Stimulated activated CD4-positive, alpha-beta T cell treated with anti-CD3 and anti-CD28 coated beads, Interleukin-4, amount 100 ng/mL, for 24 hours (primary cell): ENCODE results near the gene SCNN1B.
"Not testable (repeated sequence)": the region's sequence is repeated elsewhere in the genome, so short reads cannot be mapped to it uniquely, and the experiment has no call there.

ENCODE experiments used
- DNase-seq: peaks from one replicate; pipeline ENCODE4 v3.0.0-alpha.2; 2020

SCNN1B gene

GRCh38 chr16:23355106-23355670 is 53.1 kb downstream of the SCNN1B start:
- no peak for DNase-seq

- DNase-seq, result no peak
Measured at GRCh38 chr16:23356941-23357340, 54.8 kb downstream of the SCNN1B start.

GRCh38 chr16:23357761-23358290 is 55.7 kb downstream of the SCNN1B start:
- no peak for DNase-seq

GRCh38 chr16:23359092-23359760 is 57.1 kb downstream of the SCNN1B start:
- no peak for DNase-seq

- DNase-seq, result no peak
Measured at GRCh38 chr16:23362460-23363317, 60.6 kb downstream of the SCNN1B start.

- no peak for DNase-seq
Measured at GRCh38 chr16:23365602-23366240, 63.6 kb downstream of the SCNN1B start.

- DNase-seq, result not testable (repeated sequence)
Measured at GRCh38 chr16:23366341-23366740, 64.2 kb downstream of the SCNN1B start.

GRCh38 chr16:23367564-23367963 is 65.5 kb downstream of the SCNN1B start:
- no peak for DNase-seq

- DNase-seq, result no peak
Measured at GRCh38 chr16:23367988-23368387, 65.9 kb downstream of the SCNN1B start.

- DNase-seq, result no peak
Measured at GRCh38 chr16:23368469-23368868, 66.4 kb downstream of the SCNN1B start.

GRCh38 chr16:23369416-23369815 is 67.3 kb downstream of the SCNN1B start:
- no peak for DNase-seq

- DNase-seq, result no peak
Measured at GRCh38 chr16:23371368-23371767, 69.3 kb downstream of the SCNN1B start.

GRCh38 chr16:23373436-23374219 is 71.5 kb downstream of the SCNN1B start:
- DNase-seq, result no peak

- no peak for DNase-seq
Measured at GRCh38 chr16:23374721-23375510, 72.8 kb downstream of the SCNN1B start.

- no peak for DNase-seq
Measured at GRCh38 chr16:23375643-23376042, 73.5 kb downstream of the SCNN1B start.

- no peak for DNase-seq
Measured at GRCh38 chr16:23377071-23377931, 75.2 kb downstream of the SCNN1B start.

GRCh38 chr16:23378256-23378655 is 76.2 kb downstream of the SCNN1B start:
- DNase-seq, result no peak

GRCh38 chr16:23378921-23379320 is 76.8 kb downstream of the SCNN1B start:
- DNase-seq, result no peak

- DNase-seq, result no peak
Measured at GRCh38 chr16:23379707-23380106, 77.6 kb downstream of the SCNN1B start.

GRCh38 chr16:23380501-23380951 is 78.4 kb downstream of the SCNN1B start:
- no peak for DNase-seq
